Measurements from ENCODE around the gene CNTN3. TPM values are rescaled to one million over a fixed set of nuclear protein-coding genes. Genes with fewer than 3 reads are reported as not detected.

Gene CNTN3
- total RNA-seq (10.5 and 12.1 TPM in 2 replicates), polyA plus RNA-seq (4.1 and 4.3 TPM in 2 replicates)

DNA sequence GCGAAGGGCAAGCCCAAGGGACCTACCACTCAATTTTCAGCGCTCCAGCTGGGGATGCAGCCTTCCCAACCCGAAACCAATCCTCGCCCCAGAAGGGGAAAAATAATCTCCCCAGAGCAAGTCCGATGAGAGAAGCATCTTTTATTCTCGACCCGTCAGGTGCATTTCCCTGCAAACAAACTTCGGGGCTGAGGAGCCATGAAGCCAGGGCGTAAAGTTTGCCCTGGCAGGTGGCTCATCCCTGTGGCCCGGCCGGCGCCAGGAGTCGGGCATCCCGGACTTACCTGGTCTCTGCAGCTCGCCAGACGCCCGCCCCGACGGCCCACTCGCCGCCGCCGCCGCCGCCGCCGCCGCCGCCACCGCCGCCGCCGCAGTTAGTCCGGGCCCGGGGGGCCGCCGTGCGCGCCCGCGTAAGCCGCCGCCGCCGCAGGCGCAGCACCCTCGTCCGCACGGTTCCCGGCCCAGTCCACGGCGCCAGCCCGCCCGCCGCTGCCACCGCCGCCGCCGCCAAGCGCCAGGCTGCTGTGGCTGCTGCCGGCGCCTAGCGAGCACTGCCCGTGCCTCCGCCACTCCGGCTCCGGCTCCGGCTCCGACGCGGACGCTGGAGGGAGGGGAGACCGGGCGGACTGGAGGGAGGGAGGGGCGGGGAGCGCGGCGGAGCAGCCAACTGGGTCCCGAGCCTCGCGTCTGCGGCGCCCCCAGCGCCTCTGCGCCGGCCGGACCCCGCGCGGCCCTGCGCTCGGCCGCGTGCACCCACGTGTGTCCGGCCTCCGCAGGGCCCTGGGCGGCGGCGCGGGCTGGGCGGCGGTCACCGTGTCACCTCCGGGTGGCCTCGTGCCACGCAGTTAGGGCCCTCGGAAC, at the start of gene CNTN3:
CNTN3 (minus strand) TSS at position 553 of the 861 bp plus-strand sequence. CDS start 93,547 bp downstream, outside the sequence.
- peak; percentile 74 for DNase-seq (ENCODE audit: low spot score)
- Histone ChIP-seq H3K9me2 (replicated peaks; ENCODE audit: insufficient read depth) (no peaks in the 10 kb centered on the region), H3K4me2 (peak within 1 kb of the TSS; percentile 88), H3K4me3 (peak within 1 kb of the TSS; percentile 59), H3K27ac (peak within 1 kb of the TSS; percentile 23), H3K9me3 (ENCODE audit: low read depth) (no peaks in the 10 kb centered on the region), H3K4me1 (ENCODE audit: insufficient read depth) (peaks cover 11% of the 10 kb centered on the region), H2AFZ (peak within 1 kb of the TSS; percentile 75), H3K79me2 (no peaks in the 10 kb centered on the region), H3K36me3 (replicated peaks; ENCODE audit: insufficient read depth, low read depth) (no peaks in the 10 kb centered on the region), H3K27me3 (peaks cover 30% of the 10 kb centered on the region), H4K20me1 (ENCODE audit: insufficient read depth, poor library complexity, severe bottlenecking) (no peaks in the 10 kb centered on the region)
- WGBS (ENCODE audit: low lambda C conversion rate, missing lambda C conversion rate): 4% methylated on average over 26 of the region's 108 CpGs
- TF ChIP-seq EZH2phosphoT487 (IDR thresholded peaks at IDR 0.05; ENCODE audit: low read depth, severe bottlenecking, unreplicated experiment) (no peak), EZH2 (IDR thresholded peaks at IDR 0.05; ENCODE audit: borderline replicate concordance) (no peak)

DNA sequence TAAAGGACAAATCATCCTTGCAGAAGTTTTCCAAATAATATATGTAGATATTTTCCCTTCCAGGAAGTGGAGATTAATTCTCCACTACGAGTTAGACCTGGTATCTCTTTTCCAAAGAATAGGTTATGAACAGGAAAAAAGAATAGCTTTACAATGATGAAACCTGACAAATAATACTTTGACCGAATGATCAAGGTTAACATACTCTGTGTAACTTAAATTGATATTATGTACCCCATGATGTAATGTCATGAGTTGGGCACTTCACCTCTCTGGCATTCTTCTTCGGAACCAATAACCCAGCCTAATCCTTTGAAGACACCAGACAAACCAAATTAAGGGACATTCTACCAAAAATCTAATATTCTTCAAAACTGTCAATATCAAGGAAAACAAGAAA, 48.7 kb upstream of the CNTN3 start:
- Histone ChIP-seq H3K36me3 (replicated peaks; ENCODE audit: insufficient read depth, low read depth) (no peaks in the 10 kb centered on the region), H3K27me3 (no peaks in the 10 kb centered on the region), H3K4me1 (ENCODE audit: insufficient read depth) (no peaks in the 10 kb centered on the region), H3K79me2 (no peaks in the 10 kb centered on the region), H3K9me3 (ENCODE audit: low read depth) (no peaks in the 10 kb centered on the region), H2AFZ (no peak overlapping the region), H3K4me2 (no peak overlapping the region), H3K27ac (no peak overlapping the region), H3K4me3 (no peak overlapping the region), H4K20me1 (ENCODE audit: insufficient read depth, poor library complexity, severe bottlenecking) (no peaks in the 10 kb centered on the region), H3K9me2 (replicated peaks; ENCODE audit: insufficient read depth) (no peaks in the 10 kb centered on the region)
- no peak for DNase-seq (ENCODE audit: low spot score)
- 83% methylated on average over 3 of the region's 3 CpGs for WGBS (ENCODE audit: low lambda C conversion rate, missing lambda C conversion rate)
- TF ChIP-seq EZH2 (IDR thresholded peaks at IDR 0.05; ENCODE audit: borderline replicate concordance): no peak
- TF ChIP-seq EZH2phosphoT487 (IDR thresholded peaks at IDR 0.05; ENCODE audit: low read depth, severe bottlenecking, unreplicated experiment): no peak
- TF ChIP-seq, protein P1, sequence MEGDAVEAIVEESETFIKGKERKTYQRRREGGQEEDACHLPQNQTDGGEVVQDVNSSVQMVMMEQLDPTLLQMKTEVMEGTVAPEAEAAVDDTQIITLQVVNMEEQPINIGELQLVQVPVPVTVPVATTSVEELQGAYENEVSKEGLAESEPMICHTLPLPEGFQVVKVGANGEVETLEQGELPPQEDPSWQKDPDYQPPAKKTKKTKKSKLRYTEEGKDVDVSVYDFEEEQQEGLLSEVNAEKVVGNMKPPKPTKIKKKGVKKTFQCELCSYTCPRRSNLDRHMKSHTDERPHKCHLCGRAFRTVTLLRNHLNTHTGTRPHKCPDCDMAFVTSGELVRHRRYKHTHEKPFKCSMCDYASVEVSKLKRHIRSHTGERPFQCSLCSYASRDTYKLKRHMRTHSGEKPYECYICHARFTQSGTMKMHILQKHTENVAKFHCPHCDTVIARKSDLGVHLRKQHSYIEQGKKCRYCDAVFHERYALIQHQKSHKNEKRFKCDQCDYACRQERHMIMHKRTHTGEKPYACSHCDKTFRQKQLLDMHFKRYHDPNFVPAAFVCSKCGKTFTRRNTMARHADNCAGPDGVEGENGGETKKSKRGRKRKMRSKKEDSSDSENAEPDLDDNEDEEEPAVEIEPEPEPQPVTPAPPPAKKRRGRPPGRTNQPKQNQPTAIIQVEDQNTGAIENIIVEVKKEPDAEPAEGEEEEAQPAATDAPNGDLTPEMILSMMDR (IDR thresholded peaks at IDR 0.05; ENCODE audit: poor library complexity): no peak

DNA sequence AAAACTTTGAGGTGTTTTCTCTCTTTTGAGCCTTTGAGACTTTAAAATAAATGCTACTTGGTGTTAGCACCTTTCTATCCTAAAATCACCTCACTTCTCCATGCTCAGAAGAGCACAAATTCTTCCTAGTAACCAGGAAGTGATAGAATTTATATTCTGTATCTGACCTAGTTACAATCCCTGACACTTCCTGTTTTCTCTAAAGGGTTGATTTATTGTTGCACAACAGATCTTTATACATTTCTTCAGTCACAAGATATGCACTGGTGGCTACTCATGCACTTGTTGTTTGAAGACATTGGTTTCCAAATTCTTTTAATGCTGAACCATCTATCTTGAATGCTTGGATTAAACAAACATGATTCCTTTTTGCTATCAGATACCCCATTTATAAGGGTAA, 47.2 kb upstream of the CNTN3 start:
- no peak for TF ChIP-seq EZH2 (IDR thresholded peaks at IDR 0.05; ENCODE audit: borderline replicate concordance)
- TF ChIP-seq, protein P1 (IDR thresholded peaks at IDR 0.05; ENCODE audit: poor library complexity): no peak
- TF ChIP-seq EZH2phosphoT487 (IDR thresholded peaks at IDR 0.05; ENCODE audit: low read depth, severe bottlenecking, unreplicated experiment): no peak
- Histone ChIP-seq H3K9me2 (replicated peaks; ENCODE audit: insufficient read depth) (no peaks in the 10 kb centered on the region), H3K4me1 (ENCODE audit: insufficient read depth) (no peaks in the 10 kb centered on the region), H3K27ac (no peak overlapping the region), H3K9me3 (ENCODE audit: low read depth) (no peaks in the 10 kb centered on the region), H3K27me3 (no peaks in the 10 kb centered on the region), H2AFZ (no peak overlapping the region), H3K4me2 (no peak overlapping the region), H4K20me1 (ENCODE audit: insufficient read depth, poor library complexity, severe bottlenecking) (no peaks in the 10 kb centered on the region), H3K4me3 (no peak overlapping the region), H3K36me3 (replicated peaks; ENCODE audit: insufficient read depth, low read depth) (no peaks in the 10 kb centered on the region), H3K79me2 (no peaks in the 10 kb centered on the region)
- DNase-seq (ENCODE audit: low spot score): no peak

DNA sequence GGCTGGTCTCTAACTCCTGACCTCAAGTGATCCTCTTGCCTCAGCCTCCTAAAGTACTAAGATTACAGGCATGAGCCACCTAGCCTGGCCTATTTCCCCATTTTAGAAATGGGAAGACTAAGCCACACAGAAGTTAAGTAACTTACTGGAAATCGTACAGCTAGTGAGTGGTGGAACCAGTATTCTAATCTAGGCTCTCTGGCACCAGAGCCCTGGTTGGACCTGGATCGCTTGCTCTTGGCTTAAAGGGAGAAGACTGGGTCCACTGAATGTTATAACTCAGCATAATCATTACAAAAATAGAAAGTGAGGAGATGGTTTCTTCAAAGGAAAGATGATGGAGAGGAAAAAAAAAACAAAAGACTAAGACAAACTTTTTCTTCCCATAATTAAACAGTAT, 37.4 kb upstream of the CNTN3 start:
- no peaks in the 10 kb centered on the region for H3K27me3 ChIP-seq
- 92% methylated on average over 2 of the region's 2 CpGs for WGBS (ENCODE audit: low lambda C conversion rate, missing lambda C conversion rate)
- H3K27ac ChIP-seq: no peak overlapping the region
- no peaks in the 10 kb centered on the region for H3K79me2 ChIP-seq
- H4K20me1 ChIP-seq (ENCODE audit: insufficient read depth, poor library complexity, severe bottlenecking): no peaks in the 10 kb centered on the region
- no peaks in the 10 kb centered on the region for H3K9me3 ChIP-seq (ENCODE audit: low read depth)
- no peak for DNase-seq (ENCODE audit: low spot score)
- H2AFZ ChIP-seq: no peak overlapping the region
- no peaks in the 10 kb centered on the region for H3K36me3 ChIP-seq (replicated peaks; ENCODE audit: insufficient read depth, low read depth)
- no peaks in the 10 kb centered on the region for H3K4me1 ChIP-seq (ENCODE audit: insufficient read depth)
- no peak overlapping the region for H3K4me3 ChIP-seq
- H3K9me2 ChIP-seq (replicated peaks; ENCODE audit: insufficient read depth): no peaks in the 10 kb centered on the region
- no peak overlapping the region for H3K4me2 ChIP-seq
- TF ChIP-seq EZH2 (IDR thresholded peaks at IDR 0.05; ENCODE audit: borderline replicate concordance): no peak
- no peak for TF ChIP-seq EZH2phosphoT487 (IDR thresholded peaks at IDR 0.05; ENCODE audit: low read depth, severe bottlenecking, unreplicated experiment)
- TF ChIP-seq, protein P1 (IDR thresholded peaks at IDR 0.05; ENCODE audit: poor library complexity): no peak
